ENCODE measurements around the gene TNFRSF19.

The TNFRSF19 gene

DNA sequence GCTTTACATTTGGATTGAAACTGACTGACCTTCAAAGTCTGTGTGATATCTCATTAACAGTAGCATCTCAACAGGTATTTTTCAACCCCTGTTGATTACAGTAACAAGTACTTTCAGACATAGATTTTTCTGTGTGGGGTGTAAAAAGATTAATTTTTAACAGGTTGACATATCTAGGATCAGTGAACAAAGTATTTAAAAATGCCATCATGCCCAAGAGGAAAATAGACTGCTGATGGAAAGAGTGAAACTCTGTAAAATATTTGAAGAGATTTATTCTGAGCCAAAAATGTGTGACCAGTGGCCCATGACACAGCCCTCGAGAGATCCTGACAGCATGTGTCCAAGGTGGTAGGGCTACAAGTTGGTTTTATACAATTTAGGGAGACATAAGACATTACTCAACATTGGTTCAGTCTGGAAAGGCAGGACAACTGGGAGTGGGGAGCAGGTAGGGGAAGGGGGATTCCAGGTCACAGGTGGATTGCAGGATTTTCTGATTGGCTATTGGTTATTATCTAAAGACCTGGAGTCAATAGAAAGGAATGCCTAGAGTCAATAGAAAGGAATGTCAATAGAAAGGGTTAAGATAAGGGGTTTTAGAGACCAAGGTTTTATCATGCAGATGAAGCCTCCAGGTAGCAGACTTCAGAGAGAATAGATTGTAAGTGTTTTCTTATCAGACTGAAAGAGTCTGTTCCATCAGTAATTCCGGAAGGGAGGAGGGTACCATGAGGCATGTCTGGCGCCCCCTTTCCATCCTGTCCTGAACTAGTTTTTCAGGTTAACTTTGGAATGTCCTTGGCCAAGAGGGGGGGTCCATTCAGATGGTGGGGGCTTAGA, 29.1 kb downstream of the TNFRSF19 start:
- POLR2A ChIA-PET (ENCODE audit: low non-redundant PET), result no interaction called here
- TF ChIP-seq, protein P1, sequence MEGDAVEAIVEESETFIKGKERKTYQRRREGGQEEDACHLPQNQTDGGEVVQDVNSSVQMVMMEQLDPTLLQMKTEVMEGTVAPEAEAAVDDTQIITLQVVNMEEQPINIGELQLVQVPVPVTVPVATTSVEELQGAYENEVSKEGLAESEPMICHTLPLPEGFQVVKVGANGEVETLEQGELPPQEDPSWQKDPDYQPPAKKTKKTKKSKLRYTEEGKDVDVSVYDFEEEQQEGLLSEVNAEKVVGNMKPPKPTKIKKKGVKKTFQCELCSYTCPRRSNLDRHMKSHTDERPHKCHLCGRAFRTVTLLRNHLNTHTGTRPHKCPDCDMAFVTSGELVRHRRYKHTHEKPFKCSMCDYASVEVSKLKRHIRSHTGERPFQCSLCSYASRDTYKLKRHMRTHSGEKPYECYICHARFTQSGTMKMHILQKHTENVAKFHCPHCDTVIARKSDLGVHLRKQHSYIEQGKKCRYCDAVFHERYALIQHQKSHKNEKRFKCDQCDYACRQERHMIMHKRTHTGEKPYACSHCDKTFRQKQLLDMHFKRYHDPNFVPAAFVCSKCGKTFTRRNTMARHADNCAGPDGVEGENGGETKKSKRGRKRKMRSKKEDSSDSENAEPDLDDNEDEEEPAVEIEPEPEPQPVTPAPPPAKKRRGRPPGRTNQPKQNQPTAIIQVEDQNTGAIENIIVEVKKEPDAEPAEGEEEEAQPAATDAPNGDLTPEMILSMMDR (conservative IDR thresholded peaks at IDR 0.05; ENCODE audit: low read depth), result no peak
- no peak overlapping the region for H3K27ac ChIP-seq
- CTCF ChIA-PET, result no interaction called here
- DNase-seq (ENCODE audit: low spot score), result no peak

- TF ChIP-seq, protein P1 (conservative IDR thresholded peaks at IDR 0.05; ENCODE audit: low read depth), result no peak
- CTCF ChIA-PET, result no interaction called here
Observed at GRCh38 chr13:23600100-23600499, 29.9 kb downstream of the TNFRSF19 start.

GRCh38 chr13:23600534-23600933, 30.3 kb downstream of the TNFRSF19 start:
- no peak for DNase-seq (ENCODE audit: low spot score)
- ChIA-PET POLR2A (ENCODE audit: low non-redundant PET) (no interaction called here), CTCF (no interaction called here)
- TF ChIP-seq, protein P1 (conservative IDR thresholded peaks at IDR 0.05; ENCODE audit: low read depth), result no peak
- no peak overlapping the region for H3K27ac ChIP-seq

More at GRCh38 chr13:23600100-23600499, 29.9 kb downstream of the TNFRSF19 start:
- no peak for DNase-seq (ENCODE audit: low spot score)
- no peak overlapping the region for H3K27ac ChIP-seq
- POLR2A ChIA-PET (ENCODE audit: low non-redundant PET), result no interaction called here

GRCh38 chr13:23605831-23606230, 35.6 kb downstream of the TNFRSF19 start:
- TF ChIP-seq, protein P1 (conservative IDR thresholded peaks at IDR 0.05; ENCODE audit: low read depth), result no peak
- ChIA-PET POLR2A (ENCODE audit: low non-redundant PET) (no interaction called here), CTCF (interaction anchor here (0.6 kb wide), 1 partner anchor 1389 kb away, joined by 3 read pairs; no protein-coding TSS in a partner anchor)
- H3K27ac ChIP-seq, result no peak overlapping the region
- DNase-seq (ENCODE audit: low spot score), result no peak

GRCh38 chr13:23608138-23608537, 37.9 kb downstream of the TNFRSF19 start:
- H3K27ac ChIP-seq, result no peak overlapping the region
- CTCF ChIA-PET, result no interaction called here
- TF ChIP-seq, protein P1 (conservative IDR thresholded peaks at IDR 0.05; ENCODE audit: low read depth), result no peak
- POLR2A ChIA-PET (ENCODE audit: low non-redundant PET), result no interaction called here
- no peak for DNase-seq (ENCODE audit: low spot score)

GRCh38 chr13:23608701-23609413, 38.6 kb downstream of the TNFRSF19 start:
- ChIA-PET CTCF (no interaction called here), POLR2A (ENCODE audit: low non-redundant PET) (no interaction called here)
- TF ChIP-seq, protein P1 (conservative IDR thresholded peaks at IDR 0.05; ENCODE audit: low read depth), result no peak
- H3K27ac ChIP-seq, result no peak overlapping the region
- DNase-seq (ENCODE audit: low spot score), result no peak
